NCI-H128 (cell line): ENCODE measurements around the gene CCT5.
"Not testable (repeated sequence)": the region's sequence is repeated elsewhere in the genome, so short reads cannot be mapped to it uniquely, and the experiment has no call there.

Source experiments
- DNase-seq: peaks from one replicate; lab custom pipeline; 2025; ENCODE audit not compliant: unreplicated experiment; lab: John Stamatoyannopoulos, UW

The CCT5 gene

GRCh38 chr5:10244342-10244944 is 5.6 kb upstream of the CCT5 start:
- DNase-seq, result no peak

GRCh38 chr5:10246761-10247160 is 3.3 kb upstream of the CCT5 start:
- DNase-seq, result no peak

- DNase-seq, result not testable (repeated sequence)
Measured at GRCh38 chr5:10247217-10247616, 2.9 kb upstream of the CCT5 start.

GRCh38 chr5:10248378-10249260 is 1.5 kb upstream of the CCT5 start:
- DNase-seq, result no peak

- peak; percentile 42 for DNase-seq
Measured at GRCh38 chr5:10250806-10251276, 761 bp downstream of the CCT5 start.

GRCh38 chr5:10251405-10251804 is 1.3 kb downstream of the CCT5 start:
- DNase-seq, result no peak

GRCh38 chr5:10253390-10253789 is 3.3 kb downstream of the CCT5 start:
- no peak for DNase-seq

- no peak for DNase-seq
Measured at GRCh38 chr5:10254686-10255085, 4.6 kb downstream of the CCT5 start.

- no peak for DNase-seq
Measured at GRCh38 chr5:10257870-10258269, 7.8 kb downstream of the CCT5 start.

- DNase-seq, result no peak
Measured at GRCh38 chr5:10259899-10260298, 9.8 kb downstream of the CCT5 start.

- no peak for DNase-seq
Measured at GRCh38 chr5:10261065-10261464, 11.0 kb downstream of the CCT5 start.

GRCh38 chr5:10262121-10262774 is 12.2 kb downstream of the CCT5 start:
- no peak for DNase-seq

- no peak for DNase-seq
Measured at GRCh38 chr5:10262995-10263394, 12.9 kb downstream of the CCT5 start.

GRCh38 chr5:10264604-10265003 is 14.5 kb downstream of the CCT5 start:
- no peak for DNase-seq

- DNase-seq, result no peak
Measured at GRCh38 chr5:10265245-10266109, 15.4 kb downstream of the CCT5 start.

GRCh38 chr5:10266137-10266536 is 16.1 kb downstream of the CCT5 start:
- DNase-seq, result no peak

GRCh38 chr5:10266839-10267238 is 16.8 kb downstream of the CCT5 start:
- no peak for DNase-seq

GRCh38 chr5:10268100-10268499 is 18.0 kb downstream of the CCT5 start:
- DNase-seq, result no peak

GRCh38 chr5:10272053-10272874 is 22.2 kb downstream of the CCT5 start:
- DNase-seq, result no peak

- not testable (repeated sequence) for DNase-seq
Measured at GRCh38 chr5:10272875-10273209, 22.8 kb downstream of the CCT5 start.
